Measurements from ENCODE around the gene RETREG2.

Gene RETREG2

GRCh38 chr2:219214786-219215185 is 36.7 kb downstream of the RETREG2 start:
- DNase-seq (ENCODE audit: low spot score) (no peak), FAIRE-seq (no peak)

- FAIRE-seq (no peak), DNase-seq (ENCODE audit: low spot score) (no peak)
Observed at GRCh38 chr2:219215871-219216534, 37.9 kb downstream of the RETREG2 start.

GRCh38 chr2:219216535-219216915 is 38.5 kb downstream of the RETREG2 start:
- DNase-seq (ENCODE audit: low spot score) (no peak), FAIRE-seq (no peak)

- DNase-seq (ENCODE audit: low spot score) (no peak), FAIRE-seq (no peak)
Observed at GRCh38 chr2:219218217-219218731, 40.2 kb downstream of the RETREG2 start.

- DNase-seq (ENCODE audit: low spot score) (no peak), FAIRE-seq (no peak)
Observed at GRCh38 chr2:219218732-219219701, 40.9 kb downstream of the RETREG2 start, which contains the start of gene ABCB6. Gene ABCB6 (minus strand): TSS chr2:219218958. CDS start chr2:219218673, 285 bp downstream.

GRCh38 chr2:219219784-219220532 is 41.9 kb downstream of the RETREG2 start:
- no peak for DNase-seq (ENCODE audit: low spot score)
- FAIRE-seq = no peak

- DNase-seq (ENCODE audit: low spot score) (no peak), FAIRE-seq (no peak)
Observed at GRCh38 chr2:219220652-219221402, 42.8 kb downstream of the RETREG2 start.

GRCh38 chr2:219221957-219222518 is 44.0 kb downstream of the RETREG2 start:
- FAIRE-seq = no peak
- DNase-seq (ENCODE audit: low spot score) = no peak

- FAIRE-seq (no peak), DNase-seq (ENCODE audit: low spot score) (no peak)
Observed at GRCh38 chr2:219223831-219224610, 45.9 kb downstream of the RETREG2 start.

GRCh38 chr2:219225350-219225749 is 47.3 kb downstream of the RETREG2 start:
- no peak for DNase-seq (ENCODE audit: low spot score)
- FAIRE-seq = no peak

GRCh38 chr2:219228041-219228910 is 50.2 kb downstream of the RETREG2 start:
- no peak for DNase-seq (ENCODE audit: low spot score)
- FAIRE-seq = no peak

GRCh38 chr2:219228911-219229304 is 50.8 kb downstream of the RETREG2 start:
- FAIRE-seq (no peak), DNase-seq (ENCODE audit: low spot score) (no peak)

GRCh38 chr2:219229305-219230058 is 51.4 kb downstream of the RETREG2 start, which contains the start of the genes ANKZF1 and ATG9A:
Gene ANKZF1 (plus strand): TSS chr2:219229806. CDS start chr2:219230258, 452 bp downstream.
Gene ATG9A (minus strand): TSS chr2:219229636. CDS start chr2:219228024, 1,612 bp downstream.
- FAIRE-seq = peak; percentile 73

GRCh38 chr2:219230059-219230540 is 52.0 kb downstream of the RETREG2 start:
- peak; percentile 28 for DNase-seq (ENCODE audit: low spot score)
- no peak for FAIRE-seq

More at GRCh38 chr2:219229305-219230058, 51.4 kb downstream of the RETREG2 start, which contains the start of the genes ANKZF1 and ATG9A:
- DNase-seq (ENCODE audit: low spot score) = peak; percentile 99

GRCh38 chr2:219234331-219234730 is 56.3 kb downstream of the RETREG2 start:
- FAIRE-seq (no peak), DNase-seq (ENCODE audit: low spot score) (no peak)
